DOHH2 (cell line): ENCODE results near the gene CAV3.

Experiments
- EZH2phosphoT487 ChIP-seq: fragments of 200-600 bp; sonication (generic); IDR thresholded peaks from 2 replicates; pipeline ENCODE4 v1.6.1; 2017; ENCODE audit warnings: borderline replicate concordance, mild to moderate bottlenecking, antibody characterized with exemption, low read length, moderate library complexity, mixed read lengths
- TF ChIP-seq, protein P1 (sequence below): fragments of 200-600 bp; sonication (generic); IDR thresholded peaks from one replicate; pipeline ENCODE4 v1.5.1; 2014; ENCODE audit warnings: antibody characterized with exemption, mild to moderate bottlenecking, low read depth, low read length; ENCODE audit not compliant: poor library complexity, severe bottlenecking

DNA sequence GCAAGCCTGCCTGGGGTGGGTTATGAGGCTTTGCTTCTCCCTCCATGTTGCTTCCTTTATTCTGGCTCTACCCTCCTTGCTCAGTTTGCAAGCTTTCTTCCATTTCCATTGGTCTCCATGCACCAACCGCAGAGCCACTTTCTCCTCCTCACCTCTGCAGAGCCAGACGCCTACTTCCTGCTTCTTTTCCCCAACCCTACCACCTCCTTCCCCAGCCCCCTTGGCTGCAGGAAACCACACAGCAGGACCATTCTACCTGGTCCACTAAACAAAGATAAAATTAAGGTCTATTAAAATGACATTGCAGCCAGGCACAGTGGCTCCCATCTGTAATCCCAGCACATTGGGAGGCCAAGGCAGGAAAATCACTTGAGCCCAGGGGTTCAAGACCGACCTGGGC is 10.0 kb upstream of the CAV3 start:
- TF ChIP-seq, protein P1, sequence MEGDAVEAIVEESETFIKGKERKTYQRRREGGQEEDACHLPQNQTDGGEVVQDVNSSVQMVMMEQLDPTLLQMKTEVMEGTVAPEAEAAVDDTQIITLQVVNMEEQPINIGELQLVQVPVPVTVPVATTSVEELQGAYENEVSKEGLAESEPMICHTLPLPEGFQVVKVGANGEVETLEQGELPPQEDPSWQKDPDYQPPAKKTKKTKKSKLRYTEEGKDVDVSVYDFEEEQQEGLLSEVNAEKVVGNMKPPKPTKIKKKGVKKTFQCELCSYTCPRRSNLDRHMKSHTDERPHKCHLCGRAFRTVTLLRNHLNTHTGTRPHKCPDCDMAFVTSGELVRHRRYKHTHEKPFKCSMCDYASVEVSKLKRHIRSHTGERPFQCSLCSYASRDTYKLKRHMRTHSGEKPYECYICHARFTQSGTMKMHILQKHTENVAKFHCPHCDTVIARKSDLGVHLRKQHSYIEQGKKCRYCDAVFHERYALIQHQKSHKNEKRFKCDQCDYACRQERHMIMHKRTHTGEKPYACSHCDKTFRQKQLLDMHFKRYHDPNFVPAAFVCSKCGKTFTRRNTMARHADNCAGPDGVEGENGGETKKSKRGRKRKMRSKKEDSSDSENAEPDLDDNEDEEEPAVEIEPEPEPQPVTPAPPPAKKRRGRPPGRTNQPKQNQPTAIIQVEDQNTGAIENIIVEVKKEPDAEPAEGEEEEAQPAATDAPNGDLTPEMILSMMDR = no peak
- no peak for TF ChIP-seq EZH2phosphoT487
